ENCODE measurements around the gene IGFBP4.

- TF ChIP-seq CTCF (IDR thresholded peaks at IDR 0.05): no peak
- TF ChIP-seq POLR2A (IDR thresholded peaks at IDR 0.05): no peak
Measured at GRCh38 chr17:40440166-40440565, 3.1 kb upstream of the IGFBP4 start.

All from thyroid gland (tissue), 4 donors.